WI38 (cell line): Measurements from ENCODE around the gene MED22.

ENCODE experiments used
- H3K4me3 ChIP-seq: 2 replicates; pipeline ENCODE4 v1.5.1; 2011; ENCODE audit warnings: low read depth, mild to moderate bottlenecking, control low read depth, low read length
- CTCF ChIP-seq: IDR thresholded peaks from 2 replicates; pipeline ENCODE4 v1.5.1; 2012; ENCODE audit warnings: low read depth, mild to moderate bottlenecking, control low read depth, low read length

MED22 gene

DNA sequence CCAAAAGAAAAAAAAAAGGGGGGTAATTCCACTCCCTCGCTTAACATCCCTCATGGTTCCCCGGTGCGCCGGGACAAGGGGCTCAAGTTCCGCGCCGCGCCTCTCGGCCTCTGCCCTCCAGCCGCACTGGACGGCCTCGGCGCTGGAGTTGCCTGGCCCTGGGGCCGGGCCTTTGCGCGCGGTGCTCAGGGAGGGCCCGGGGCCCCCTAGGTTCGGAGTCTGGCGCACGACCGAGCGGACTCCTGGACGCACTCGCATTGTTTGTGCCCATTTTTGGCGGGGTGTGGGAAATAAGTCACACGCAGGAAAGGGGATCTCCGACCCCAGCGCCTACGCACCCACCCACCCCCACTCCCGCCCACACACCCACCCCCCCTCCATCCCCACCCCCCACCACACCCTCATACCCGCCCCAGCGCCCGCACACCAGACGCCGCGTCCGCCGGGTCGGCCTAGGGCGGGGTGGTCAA is 381 bp downstream of the MED22 start:
- no peak for TF ChIP-seq CTCF
- peak overlapping the region; percentile 99 for H3K4me3 ChIP-seq

DNA sequence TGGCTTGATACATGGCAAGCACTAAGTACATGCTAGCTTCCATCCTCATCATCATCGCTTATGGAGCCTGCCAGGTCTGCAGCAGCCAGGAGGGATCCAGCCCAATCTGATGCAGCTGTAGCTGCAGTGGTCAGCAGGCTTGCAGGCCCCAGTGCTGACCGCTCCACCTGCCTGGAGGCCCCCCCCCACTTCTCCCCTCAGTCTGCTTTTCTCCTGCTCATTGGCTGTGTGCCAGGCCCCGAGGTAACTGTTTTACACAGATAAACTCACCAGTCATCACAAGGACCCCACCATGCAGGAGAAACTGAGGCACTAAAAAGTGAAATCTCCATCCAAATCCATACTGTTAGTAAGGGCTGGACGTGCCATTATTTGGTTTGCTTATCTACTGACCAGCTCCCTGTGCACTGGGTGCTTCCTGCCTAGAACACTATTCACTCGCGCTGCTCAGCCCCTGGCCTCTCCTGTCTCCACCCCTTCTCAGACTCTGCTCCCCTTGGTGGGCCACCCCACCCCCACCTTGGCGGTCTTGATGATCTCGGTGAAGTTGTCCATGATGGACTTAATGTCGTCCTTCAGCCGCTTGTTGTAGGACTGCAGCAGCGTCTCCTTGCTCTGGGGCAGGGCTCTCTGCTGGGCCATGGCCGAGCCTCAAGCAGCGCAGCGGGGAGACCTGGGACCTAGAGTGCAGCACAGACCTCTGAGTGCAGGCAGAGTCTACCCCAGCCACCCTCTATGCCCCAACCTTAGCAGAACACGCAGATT is 1.7 kb downstream of the MED22 start:
- peak overlapping the region; percentile 99 for H3K4me3 ChIP-seq
- no peak for TF ChIP-seq CTCF

- no peak overlapping the region for H3K4me3 ChIP-seq
- TF ChIP-seq CTCF = no peak
Measured at GRCh38 chr9:133345596-133345995, 2.3 kb downstream of the MED22 start.

- no peak overlapping the region for H3K4me3 ChIP-seq
- no peak for TF ChIP-seq CTCF
Measured at GRCh38 chr9:133344979-133345378, 3.0 kb downstream of the MED22 start.

DNA sequence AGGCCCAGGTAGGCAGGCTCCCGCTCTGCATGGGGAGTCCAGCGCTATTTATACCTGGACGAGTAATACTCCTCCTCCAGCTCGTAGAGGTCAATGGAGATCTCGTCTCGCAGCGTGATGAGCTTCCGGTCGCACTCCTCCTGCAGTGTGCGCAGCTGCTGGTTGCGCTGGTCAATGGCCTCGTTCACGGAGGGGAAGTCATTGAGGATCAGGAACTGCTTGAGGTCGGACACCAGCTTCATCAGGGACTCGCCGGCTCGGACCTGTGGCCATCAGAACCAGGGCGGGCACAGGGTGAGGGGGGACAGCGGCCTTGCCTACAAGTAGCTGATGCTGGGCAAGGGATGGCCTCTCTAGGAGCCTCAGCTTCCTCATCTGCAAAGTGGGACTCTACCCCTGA is 3.9 kb downstream of the MED22 start:
- TF ChIP-seq CTCF = no peak
- H3K4me3 ChIP-seq = no peak overlapping the region

- H3K4me3 ChIP-seq = no peak overlapping the region
- no peak for TF ChIP-seq CTCF
Measured at GRCh38 chr9:133342570-133342969, 5.4 kb downstream of the MED22 start.

DNA sequence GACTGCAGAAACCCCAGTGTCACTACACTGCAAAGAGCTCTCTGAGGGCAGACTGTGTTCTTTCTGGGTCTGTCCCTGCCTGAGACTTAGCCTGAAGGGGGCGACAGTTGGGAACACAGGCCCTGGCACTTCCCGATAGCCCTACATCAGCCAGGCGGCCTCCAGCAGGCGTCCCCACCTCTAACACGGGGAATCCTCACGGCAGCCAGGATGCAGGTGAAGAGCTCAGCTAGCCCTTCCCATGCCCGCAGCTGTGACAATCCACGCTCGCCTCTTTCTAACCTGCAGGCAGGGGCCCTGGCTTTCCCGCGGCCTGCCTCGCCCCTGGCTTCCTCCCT is 5.9 kb downstream of the MED22 start:
- TF ChIP-seq CTCF = no peak
- no peak overlapping the region for H3K4me3 ChIP-seq
